Neural progenitor cell (in vitro differentiated cells): ENCODE data around the gene CUEDC1.

Source experiments
- CTCF ChIP-seq: fragments of 200-600 bp; sonication (generic); IDR thresholded peaks from 2 replicates; pipeline ENCODE4 v1.5.1; 2017; ENCODE audit warnings: antibody characterized with exemption, mild to moderate bottlenecking
- EZH2 ChIP-seq: fragments of 200-600 bp; sonication (generic); IDR thresholded peaks from 2 replicates; pipeline ENCODE4 v1.6.1; 2017; ENCODE audit warnings: antibody characterized with exemption, mild to moderate bottlenecking, moderate library complexity

DNA sequence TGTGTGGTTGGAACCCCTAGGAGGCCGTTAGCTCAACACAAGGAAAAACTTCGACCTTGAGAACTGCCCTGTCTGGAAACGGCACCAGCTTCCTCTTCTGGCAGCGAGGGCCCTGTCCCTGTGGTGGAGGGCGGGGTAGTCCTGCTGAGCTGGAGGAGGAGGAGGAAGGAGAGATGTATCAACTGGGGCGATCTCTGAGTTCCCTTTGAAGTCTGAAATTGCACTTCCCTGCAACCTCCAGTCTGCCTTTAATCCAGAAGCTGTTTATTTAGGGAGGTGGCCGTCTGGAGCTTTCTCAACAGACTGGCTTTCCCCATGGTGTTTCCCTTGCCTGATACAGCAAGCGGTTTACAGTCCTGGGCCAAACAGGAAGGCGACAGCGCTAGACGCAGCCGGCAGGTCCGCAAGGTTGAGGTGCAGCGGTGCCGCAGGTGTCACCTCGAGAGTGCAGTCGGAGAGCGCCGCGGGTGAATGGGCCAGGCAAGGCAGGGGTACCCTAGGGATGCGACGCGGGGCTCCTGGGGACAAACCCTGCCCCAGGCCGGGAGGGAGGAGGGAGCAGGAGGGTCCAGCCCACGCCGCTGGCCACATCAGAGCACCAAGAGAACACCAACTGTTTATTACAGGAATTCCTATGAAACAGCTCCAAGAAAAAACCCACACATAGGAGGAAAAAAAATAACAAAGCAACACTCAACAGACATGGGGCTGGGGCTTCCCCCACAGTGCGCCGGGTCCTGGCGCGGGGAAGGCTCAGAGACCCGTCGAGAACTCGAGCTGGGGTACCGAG, 94.0 kb downstream of the CUEDC1 start:
- TF ChIP-seq CTCF, result no peak
- peak; percentile 76 for TF ChIP-seq EZH2
